Activated T-cell treated with anti-CD3 and anti-CD28 coated beads, Interleukin-2, amount 50 U/mL, for 48 hours (primary cell): ENCODE data around the gene SLC35A2.

Experiments used
- DNase-seq, 2 experiments: peaks; one replicate each; pipeline ENCODE4 v3.0.0-alpha.2; 2020

Gene SLC35A2

GRCh38 chrX:48911412-48912182, at the start of gene SLC35A2:
Gene SLC35A2, minus strand, starts transcription at chrX:48911646. Its CDS starts 10 bp downstream, at chrX:48911636.
- peak; percentile 92 for DNase-seq

- no peak for DNase-seq
Measured at GRCh38 chrX:48960291-48960690, 48.8 kb upstream of the SLC35A2 start.

DNA sequence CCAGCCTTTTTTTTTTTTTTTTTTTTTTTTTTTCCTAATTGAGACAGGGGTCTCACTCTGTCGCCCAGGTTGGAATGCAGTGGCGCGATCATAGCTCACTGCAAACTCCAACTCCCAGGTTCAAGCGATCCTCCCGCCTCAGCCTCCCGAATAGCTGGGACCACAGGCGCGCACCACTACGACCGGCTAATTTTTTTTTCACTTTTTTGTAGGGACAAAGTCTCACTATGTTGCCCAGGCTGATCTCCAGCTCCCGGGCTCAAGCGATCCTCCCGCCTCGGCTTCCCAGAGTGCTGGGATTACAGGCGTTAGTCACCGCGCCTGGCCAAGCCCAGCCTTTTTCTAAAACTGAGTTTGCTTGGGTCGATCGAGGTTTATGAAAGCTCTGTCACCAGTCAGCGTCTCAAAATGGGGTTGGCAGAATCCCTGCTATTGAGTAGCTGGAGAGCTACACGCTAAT, 47.2 kb upstream of the SLC35A2 start:
- peak; percentile 37 to 44 for DNase-seq

GRCh38 chrX:48957827-48958634, 46.6 kb upstream of the SLC35A2 start:
- DNase-seq, result peak; percentile 91 to 92

- peak; percentile 78 to 81 for DNase-seq
Measured at GRCh38 chrX:48957477-48957826, 46.0 kb upstream of the SLC35A2 start, which contains the start of gene OTUD5. Gene OTUD5, minus strand, starts transcription at chrX:48957607. Its CDS starts 37 bp downstream, at chrX:48957570.

- DNase-seq, result peak; percentile 56 to 65
Measured at GRCh38 chrX:48956728-48957414, 45.4 kb upstream of the SLC35A2 start.

GRCh38 chrX:48948589-48948988, 37.1 kb upstream of the SLC35A2 start:
- DNase-seq, result no peak

- DNase-seq, result peak; percentile 63 to 73
Measured at GRCh38 chrX:48945517-48946348, 34.3 kb upstream of the SLC35A2 start.

DNA sequence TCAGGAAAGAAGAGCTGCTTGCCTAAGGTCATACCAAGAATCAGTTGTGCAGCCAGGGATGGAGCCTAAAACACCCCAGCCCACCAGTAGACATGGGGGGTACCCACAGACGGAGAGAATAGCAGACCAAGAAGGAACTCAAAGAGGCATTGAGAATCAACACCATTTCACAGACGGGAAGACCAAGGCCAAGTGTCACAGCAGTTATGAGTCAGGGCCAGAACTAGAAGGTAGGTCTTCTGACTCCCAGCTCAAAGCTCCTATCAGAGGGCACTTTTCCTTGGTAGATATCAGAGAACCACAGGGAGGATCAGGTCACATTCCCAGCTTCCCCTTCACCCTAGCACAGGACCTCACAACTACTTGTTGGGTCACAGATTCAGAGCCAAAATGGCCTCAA, 31.4 kb upstream of the SLC35A2 start:
- peak in 1 of 2 experiments; percentile 45 for DNase-seq

DNA sequence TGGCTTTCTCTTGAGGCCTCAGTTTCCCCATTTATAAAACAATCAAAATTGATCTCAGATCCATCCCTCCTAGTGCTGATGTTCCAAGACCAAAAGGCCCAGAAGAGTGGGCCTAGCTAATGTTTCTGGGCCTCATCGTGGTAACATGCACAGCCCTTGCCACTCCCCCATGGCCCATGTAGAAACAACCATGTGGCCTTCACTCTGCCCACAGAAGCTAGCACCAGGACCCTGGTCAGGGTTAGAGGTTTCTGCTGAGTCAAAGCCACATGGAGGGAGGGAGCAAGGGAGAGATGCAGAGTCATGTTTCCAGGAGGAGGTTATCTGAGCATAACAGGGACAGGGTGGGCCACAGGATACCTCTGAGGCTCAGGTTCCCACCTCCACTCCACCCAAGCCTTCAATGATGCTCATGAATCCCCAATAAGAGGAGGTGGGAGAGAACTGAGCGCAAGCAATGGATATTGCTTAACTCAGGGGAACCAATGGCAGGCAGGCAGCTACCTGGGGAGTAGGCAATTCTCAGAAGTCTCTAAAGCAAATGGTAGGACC, 29.0 kb upstream of the SLC35A2 start:
- peak; percentile 45 to 51 for DNase-seq

- peak; percentile 49 to 57 for DNase-seq
Measured at GRCh38 chrX:48939524-48940228, 28.2 kb upstream of the SLC35A2 start.

DNA sequence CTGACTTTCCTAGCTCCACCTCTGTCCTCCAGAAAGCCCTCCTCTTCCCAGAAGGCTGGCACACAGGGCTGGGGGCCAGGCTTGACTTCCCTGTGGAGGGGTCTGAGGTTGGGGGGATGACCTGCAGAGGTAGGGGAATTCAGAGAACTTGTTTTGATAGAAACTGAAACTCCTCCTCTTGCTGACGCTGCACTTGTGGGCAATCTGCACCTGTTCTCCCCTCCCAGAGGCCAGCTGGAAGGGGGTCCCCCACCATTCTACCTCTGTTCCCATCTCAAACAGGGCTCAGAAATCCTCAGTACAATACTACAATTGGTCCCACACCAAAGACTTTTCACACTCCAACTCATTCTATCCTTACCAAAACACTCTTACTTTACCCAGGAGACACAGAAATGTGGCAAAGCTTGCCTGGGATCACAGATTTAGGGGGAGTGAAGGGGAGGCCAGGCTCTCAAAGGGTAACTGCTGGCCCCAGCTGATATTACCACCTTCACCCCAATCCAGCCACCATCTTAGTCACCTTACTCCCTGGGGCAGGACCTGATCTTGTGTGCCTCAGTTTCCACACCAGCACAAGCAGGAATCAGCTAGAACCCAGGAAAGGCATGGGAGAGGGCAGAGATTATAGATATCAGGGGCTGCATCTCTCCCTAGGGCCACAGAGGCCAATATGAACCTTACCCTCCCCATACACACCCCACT, 27.4 kb upstream of the SLC35A2 start:
- peak; percentile 82 to 86 for DNase-seq

GRCh38 chrX:48937054-48937907, 25.8 kb upstream of the SLC35A2 start:
- DNase-seq, result peak; percentile 96

- no peak for DNase-seq
Measured at GRCh38 chrX:48936429-48937053, 25.1 kb upstream of the SLC35A2 start.

- no peak for DNase-seq
Measured at GRCh38 chrX:48935301-48935670, 23.8 kb upstream of the SLC35A2 start.

- peak; percentile 54 to 60 for DNase-seq
Measured at GRCh38 chrX:48934581-48935300, 23.3 kb upstream of the SLC35A2 start.

DNA sequence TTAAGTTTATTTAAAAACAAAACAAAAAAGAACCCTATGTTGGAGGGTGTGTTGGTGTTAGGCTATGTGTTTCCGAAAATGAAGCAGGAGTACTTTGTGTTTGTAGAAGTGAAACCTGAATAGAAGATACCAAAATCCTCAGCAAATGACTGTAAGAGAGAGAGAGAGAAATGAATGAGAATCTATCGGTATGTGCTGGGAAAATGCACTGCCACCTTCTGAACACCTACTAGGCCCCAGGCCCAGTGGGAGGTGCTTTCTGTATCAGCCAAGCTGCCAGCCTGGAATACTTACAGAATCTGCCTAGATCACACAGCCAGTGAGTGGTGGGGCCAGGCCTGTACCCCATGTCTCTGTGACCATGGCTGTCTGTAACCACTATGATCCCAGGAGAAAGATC, 22.3 kb upstream of the SLC35A2 start:
- peak in 1 of 2 experiments; percentile 59 for DNase-seq

DNA sequence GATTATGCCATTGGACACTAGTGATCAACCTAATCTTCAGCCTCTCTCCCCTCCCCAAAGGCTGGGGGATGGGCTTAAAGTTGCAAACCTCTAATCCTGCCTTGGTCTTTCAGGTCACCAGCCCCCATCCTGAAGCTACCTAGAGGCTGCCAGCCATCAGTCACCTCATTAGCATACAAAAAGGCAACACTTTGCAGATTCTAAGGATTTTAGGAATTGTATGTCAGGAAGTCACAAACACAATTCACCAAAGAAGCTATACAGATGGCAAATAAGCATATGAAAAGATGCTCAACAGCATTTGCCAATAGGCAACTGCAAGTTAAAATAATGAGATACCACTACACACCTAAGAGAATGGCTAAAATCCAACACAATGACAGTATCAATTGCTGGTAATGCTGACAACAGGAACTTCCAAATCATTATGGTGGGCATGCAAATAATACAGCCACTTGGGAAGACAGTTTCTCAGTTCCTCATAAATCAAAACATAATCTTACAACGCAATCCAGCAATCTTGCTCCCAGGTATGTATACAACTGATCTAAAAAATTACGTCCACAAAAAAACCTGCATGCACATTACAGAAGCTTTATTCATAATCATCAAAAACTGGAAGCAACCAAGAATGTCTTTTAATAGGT, 16.4 kb upstream of the SLC35A2 start:
- DNase-seq, result no peak
